Measurements from ENCODE around the gene CROCC. TPM values are rescaled to one million over a fixed set of nuclear protein-coding genes. Genes with fewer than 3 reads are reported as not detected.

The CROCC gene
- total RNA-seq, 2 experiments from 2014 or later, result 36.3 to 54.1 TPM

- BruUV-seq (replicated peaks), result no TSS peak
- CTCF ChIA-PET (ENCODE audit: unreplicated experiment), result interaction anchor here (0.6 kb wide), 1 partner anchor 18 kb away, joined by 3 read pairs; no protein-coding TSS in a partner anchor
- intact Hi-C loops (cut with micrococcal nuclease; ENCODE audit: unreplicated experiment), result no loop called here
Observed at GRCh38 chr1:16966282-16966681, 44.6 kb downstream of the CROCC start.

GRCh38 chr1:16967095-16967575, 45.4 kb downstream of the CROCC start:
- BruUV-seq (replicated peaks), result no TSS peak
- no peak overlapping the region for H2AFZ ChIP-seq (ENCODE audit: low read length)
- TF ChIP-seq CTCF (conservative IDR thresholded peaks at IDR 0.05; ENCODE audit: low read length) (no peak), EZH2phosphoT487 (IDR thresholded peaks at IDR 0.05; ENCODE audit: borderline replicate concordance, low read depth, low read length) (no peak)
- no peaks in the 10 kb centered on the region for H4K20me1 ChIP-seq (ENCODE audit: insufficient read depth, low read length)
- POLR2A ChIA-PET, result no interaction called here
- H3K4me2 ChIP-seq (ENCODE audit: low read length), result no peak overlapping the region
- H3K9me3 ChIP-seq (ENCODE audit: low read length), result no peaks in the 10 kb centered on the region
- no peaks in the 10 kb centered on the region for H3K4me1 ChIP-seq (ENCODE audit: insufficient read depth, low read length, poor library complexity, severe bottlenecking)
- no peak for DNase-seq (ENCODE audit: low spot score)
- H3K9me2 ChIP-seq (ENCODE audit: insufficient read depth, low read length), result no peaks in the 10 kb centered on the region
- H3K36me3 ChIP-seq (ENCODE audit: insufficient read depth, low read length), result peaks cover 5% of the 10 kb centered on the region; the same call in 1 of the 2 replicates
- intact Hi-C loops (cut with micrococcal nuclease; ENCODE audit: unreplicated experiment), result no loop called here
- H3K79me2 ChIP-seq (ENCODE audit: insufficient read depth, low read depth, low read length), result no peaks in the 10 kb centered on the region
- CTCF ChIA-PET (ENCODE audit: unreplicated experiment), result no interaction called here
- H3K4me3 ChIP-seq (ENCODE audit: low read depth, low read length, poor library complexity, severe bottlenecking), result no peak overlapping the region
- no peak overlapping the region for H3K27ac ChIP-seq (ENCODE audit: low read depth, low read length, poor library complexity, severe bottlenecking)

More at GRCh38 chr1:16966282-16966681, 44.6 kb downstream of the CROCC start:
- H3K4me1 ChIP-seq (ENCODE audit: insufficient read depth, low read length, poor library complexity, severe bottlenecking), result no peaks in the 10 kb centered on the region
- DNase-seq (ENCODE audit: low spot score), result no peak
- H3K79me2 ChIP-seq (ENCODE audit: insufficient read depth, low read depth, low read length), result no peaks in the 10 kb centered on the region
- H3K9me3 ChIP-seq (ENCODE audit: low read length), result no peaks in the 10 kb centered on the region
- H3K36me3 ChIP-seq (ENCODE audit: insufficient read depth, low read length), result peaks cover 5% of the 10 kb centered on the region
- TF ChIP-seq CTCF (conservative IDR thresholded peaks at IDR 0.05; ENCODE audit: low read length) (no peak), EZH2phosphoT487 (IDR thresholded peaks at IDR 0.05; ENCODE audit: borderline replicate concordance, low read depth, low read length) (no peak)
- no peaks in the 10 kb centered on the region for H4K20me1 ChIP-seq (ENCODE audit: insufficient read depth, low read length)
- no peaks in the 10 kb centered on the region for H3K9me2 ChIP-seq (ENCODE audit: insufficient read depth, low read length)
- no peak overlapping the region for H3K4me3 ChIP-seq (ENCODE audit: low read depth, low read length, poor library complexity, severe bottlenecking)
- no peak overlapping the region for H2AFZ ChIP-seq (ENCODE audit: low read length)
- POLR2A ChIA-PET, result no interaction called here
- no peak overlapping the region for H3K4me2 ChIP-seq (ENCODE audit: low read length)
- H3K27ac ChIP-seq (ENCODE audit: low read depth, low read length, poor library complexity, severe bottlenecking), result no peak overlapping the region

- H3K79me2 ChIP-seq (ENCODE audit: insufficient read depth, low read depth, low read length), result no peaks in the 10 kb centered on the region
- H3K4me2 ChIP-seq (ENCODE audit: low read length), result no peak overlapping the region
- intact Hi-C loops (cut with micrococcal nuclease; ENCODE audit: unreplicated experiment), result no loop called here
- H3K4me3 ChIP-seq (ENCODE audit: low read depth, low read length, poor library complexity, severe bottlenecking), result no peak overlapping the region
- H3K9me2 ChIP-seq (ENCODE audit: insufficient read depth, low read length), result no peaks in the 10 kb centered on the region
- no peaks in the 10 kb centered on the region for H4K20me1 ChIP-seq (ENCODE audit: insufficient read depth, low read length)
- H2AFZ ChIP-seq (ENCODE audit: low read length), result no peak overlapping the region
- DNase-seq (ENCODE audit: low spot score), result no peak
- ChIA-PET CTCF (ENCODE audit: unreplicated experiment) (no interaction called here), POLR2A (no interaction called here)
- peaks cover 5% of the 10 kb centered on the region; the same call in 1 of the 2 replicates for H3K36me3 ChIP-seq (ENCODE audit: insufficient read depth, low read length)
- no TSS peak for BruUV-seq (replicated peaks)
- no peaks in the 10 kb centered on the region for H3K9me3 ChIP-seq (ENCODE audit: low read length)
- no peak overlapping the region for H3K27ac ChIP-seq (ENCODE audit: low read depth, low read length, poor library complexity, severe bottlenecking)
- H3K4me1 ChIP-seq (ENCODE audit: insufficient read depth, low read length, poor library complexity, severe bottlenecking), result no peaks in the 10 kb centered on the region
- TF ChIP-seq EZH2phosphoT487 (IDR thresholded peaks at IDR 0.05; ENCODE audit: borderline replicate concordance, low read depth, low read length) (no peak), CTCF (conservative IDR thresholded peaks at IDR 0.05; ENCODE audit: low read length) (no peak)
Observed at GRCh38 chr1:16967962-16968361, 46.2 kb downstream of the CROCC start.
